Adrenal gland (tissue), 12 donors: ENCODE data around the gene TNNI3. TPM values are rescaled to one million over a fixed set of nuclear protein-coding genes. Genes with fewer than 3 reads are reported as not detected.

ENCODE experiments used
- DNase-seq, 7 donors: peaks; one replicate each; pipeline ENCODE4 v3.0.0-alpha.2; 2019 to 2020
- H3K27ac ChIP-seq, 5 donors: fragments of 200-600 bp; sonication (generic) in 4 of 5; 1 replicate in 3 of 5; 2 replicates in 2 of 5; pipeline versions ENCODE4 v1.5.1 to v1.8.0; 2016 to 2020; ENCODE audit warnings: mild to moderate bottlenecking in 1 of 5
- H3K27me3 ChIP-seq: fragments of 200-600 bp; 2 replicates; pipeline ENCODE4 v1.8.0; 2021
- H3K36me3 ChIP-seq, 2 donors: fragments of 200-600 bp; replicated peaks in 1 of 2; 1 replicate in 1 of 2; 2 replicates in 1 of 2; pipeline versions ENCODE4 v1.5.1 to v1.8.0; 2018 to 2022
- H3K4me1 ChIP-seq, 2 donors: fragments of 200-600 bp; replicated peaks in 1 of 2; 1 replicate in 1 of 2; 2 replicates in 1 of 2; pipeline versions ENCODE4 v1.5.1 to v1.8.0; 2018 to 2021
- H3K4me3 ChIP-seq, 4 donors: fragments of 200-600 bp; sonication (generic) in 3 of 4; one replicate each; pipeline ENCODE4 v1.5.1; 2016 to 2018
- H3K9me3 ChIP-seq, 3 donors: fragments of 200-600 bp; sonication (generic) in 1 of 3; replicated peaks in 1 of 3; 1 replicate in 2 of 3; 2 replicates in 1 of 3; pipeline versions ENCODE4 v1.5.1 to v1.8.0; 2016 to 2021
- CTCF ChIP-seq, 6 experiments: fragments of 450-650 bp in 4 of 6; fragments of 200-600 bp in 2 of 6; sonication (generic) in 1 of 6; IDR thresholded peaks; 1 replicate in 5 of 6; 2 replicates in 1 of 6; pipeline versions ENCODE4 v1.5.1 to v1.8.0; 2016 to 2021; ENCODE audit warnings: antibody characterized with exemption in 6 of 6, mild to moderate bottlenecking in 2 of 6, moderate library complexity in 1 of 6
- POLR2A ChIP-seq, 2 donors: fragments of 450-650 bp; IDR thresholded peaks; one replicate each; pipeline ENCODE4 v1.6.1; 2017; ENCODE audit warnings: antibody characterized with exemption in 2 of 2, mild to moderate bottlenecking in 2 of 2, moderate library complexity in 1 of 2
- WGBS, 4 donors: extraction: QIAGEN DNeasy Blood & Tissue Kit in 2 of 4; methylation state at CpG; one replicate each; pipeline versions ENCODE4 v1.1.5 to v1.1.7; 2013 to 2017; 5-methylcytosine and 5-hydroxymethylcytosine counted together
- intact Hi-C, 2 donors: fragments of 100-400 bp; cut with DNase I; formaldehyde crosslinking; loops; one replicate each; pipeline versions ENCODE4 v1.14.1 to v1.15.0; 2022 to 2023
- polyA plus RNA-seq, 3 donors: library from polyadenylated mRNA; stranded (reverse); fragments of 200-250 nt in 2 of 3; fragments of 350-450 nt in 1 of 3; fragmentation: Illumina TruSeq in 1 of 3; extraction: RNeasy Lipid Tissue Mini Kit (QIAGEN cat#74804) in 1 of 3; gene quantifications; one replicate each; pipeline ENCODE4 v1.2.3, GENCODE V29; 2013 to 2014
- total RNA-seq, 9 donors: library from RNA; depleted of rRNA in 4 of 9; stranded (reverse); fragments of >200 nt in 4 of 9; fragments of 120-200 nt in 1 of 9; fragmentation: NEBNext Ultra II Directional in 1 of 9; extraction: Animal tissue kit (Norgen Biotek cat#: 25700) in 1 of 9; gene quantifications; one replicate each; pipeline versions ENCODE4 v1.1.0 to v1.2.4, GENCODE V29; 2013 to 2023
- donor health status: healthy with polysubstance abuse.
- donor health status: Bipolar disorder and iron deficiency.
- donor health status: DM: yes; HTN: yes; CAD: no.
- donor health status: DM: no; HTN: no; CAD: no.
- donor health status: DM: no; HTN: no; CAD: no.
- donor health status: DM: yes; HTN: yes; CAD: no.

The TNNI3 gene
- total and polyA plus RNA-seq, 12 donors = 0.51 to 461 (median 22.4) TPM; not detected in 6

GRCh38 chr19:55136399-55137102 lies 21.0 kb downstream of the TNNI3 start:
- intact Hi-C loops = loop anchor here in 1 of 2 donors (5.0 kb wide), 1 partner anchor 371 kb away; no protein-coding TSS in a partner anchor
- peaks cover 25% of the 10 kb centered on the region for H3K27me3 ChIP-seq
- 54 to 81% (median 78%) methylated on average over 6 to 17 of the region's 17 CpGs for WGBS, 4 donors

GRCh38 chr19:55134736-55135135 lies 22.8 kb downstream of the TNNI3 start:
- 13 to 20% (median 14%) methylated on average over 2 to 3 of the region's 3 CpGs for WGBS, 4 donors
- TF ChIP-seq CTCF (IDR thresholded peaks at IDR 0.05) (no peak), POLR2A (IDR thresholded peaks at IDR 0.05) (no peak)
- DNase-seq = no peak
- Histone ChIP-seq H3K4me3 (no peak overlapping the region), H3K27ac (no peak overlapping the region), H3K9me3 (no peaks in the 10 kb centered on the region), H3K36me3 (no peaks in the 10 kb centered on the region), H3K27me3 (peaks cover 21% of the 10 kb centered on the region), H3K4me1 (no peaks in the 10 kb centered on the region)
- intact Hi-C loops = loop anchor here in 1 of 2 donors (5.0 kb wide), 1 partner anchor 373 kb away; no protein-coding TSS in a partner anchor

More at GRCh38 chr19:55136399-55137102, 21.0 kb downstream of the TNNI3 start:
- no peak overlapping the region for H3K27ac ChIP-seq
- H3K4me3 ChIP-seq = no peak overlapping the region
- no peaks in the 10 kb centered on the region for H3K9me3 ChIP-seq
- no peak for DNase-seq
- TF ChIP-seq CTCF (IDR thresholded peaks at IDR 0.05) (no peak), POLR2A (IDR thresholded peaks at IDR 0.05) (no peak)
- H3K36me3 ChIP-seq = no peaks in the 10 kb centered on the region
- peaks cover 0 to 5% of the 10 kb centered on the region in 2 donors for H3K4me1 ChIP-seq

- H3K4me3 ChIP-seq = no peak overlapping the region
- H3K27ac ChIP-seq = no peak overlapping the region
- H3K4me1 ChIP-seq = no peaks in the 10 kb centered on the region
- TF ChIP-seq POLR2A (IDR thresholded peaks at IDR 0.05) (no peak), CTCF (IDR thresholded peaks at IDR 0.05) (no peak)
- DNase-seq = no peak
- H3K27me3 ChIP-seq = peaks cover 21% of the 10 kb centered on the region
- no peaks in the 10 kb centered on the region for H3K9me3 ChIP-seq
- intact Hi-C loops = no loop called here
- 67 to 77% (median 71%) methylated on average over 19 to 25 of the region's 25 CpGs for WGBS, 4 donors
- H3K36me3 ChIP-seq = no peaks in the 10 kb centered on the region
Observed at GRCh38 chr19:55133639-55134444, 23.7 kb downstream of the TNNI3 start.

- intact Hi-C loops = no loop called here
- no peaks in the 10 kb centered on the region for H3K9me3 ChIP-seq
- 57 to 62% (median 59%) methylated on average over 8 to 14 of the region's 14 CpGs for WGBS, 4 donors
- H3K27me3 ChIP-seq = peaks cover 21% of the 10 kb centered on the region
- no peak overlapping the region for H3K4me3 ChIP-seq
- H3K36me3 ChIP-seq = no peaks in the 10 kb centered on the region
- H3K27ac ChIP-seq = no peak overlapping the region
- no peak for TF ChIP-seq CTCF (IDR thresholded peaks at IDR 0.05)
- TF ChIP-seq POLR2A (IDR thresholded peaks at IDR 0.05) = no peak
- no peak for DNase-seq
- H3K4me1 ChIP-seq = no peaks in the 10 kb centered on the region
Observed at GRCh38 chr19:55132453-55133129, 24.9 kb downstream of the TNNI3 start.
